NCI-H345 treated with DMSO at 0.1 percent for 48 hours (cell line): ENCODE data around the gene MGRN1.

Source experiments
- DNase-seq: peaks from one replicate; lab custom pipeline; 2025; ENCODE audit not compliant: unreplicated experiment; lab: John Stamatoyannopoulos, UW

The MGRN1 gene

GRCh38 chr16:4696905-4697847 lies 72.5 kb downstream of the MGRN1 start:
- DNase-seq: no peak

GRCh38 chr16:4697848-4698291 lies 73.2 kb downstream of the MGRN1 start:
- no peak for DNase-seq

- DNase-seq: no peak
Measured at GRCh38 chr16:4698321-4699045, 73.9 kb downstream of the MGRN1 start.

GRCh38 chr16:4699046-4699556 lies 74.5 kb downstream of the MGRN1 start:
- DNase-seq: no peak

- no peak for DNase-seq
Measured at GRCh38 chr16:4700380-4700996, 75.9 kb downstream of the MGRN1 start.

- no peak for DNase-seq
Measured at GRCh38 chr16:4700997-4701743, 76.5 kb downstream of the MGRN1 start.

GRCh38 chr16:4701791-4702465 lies 77.3 kb downstream of the MGRN1 start:
- no peak for DNase-seq

GRCh38 chr16:4702466-4702808 lies 77.8 kb downstream of the MGRN1 start:
- no peak for DNase-seq

GRCh38 chr16:4703906-4704305 lies 79.3 kb downstream of the MGRN1 start:
- no peak for DNase-seq

GRCh38 chr16:4704491-4704890 lies 79.9 kb downstream of the MGRN1 start:
- DNase-seq: no peak

- DNase-seq: no peak
Measured at GRCh38 chr16:4704913-4705312, 80.3 kb downstream of the MGRN1 start.

GRCh38 chr16:4706871-4707270 lies 82.2 kb downstream of the MGRN1 start:
- no peak for DNase-seq

- no peak for DNase-seq
Measured at GRCh38 chr16:4709481-4709880, 84.9 kb downstream of the MGRN1 start.

- no peak for DNase-seq
Measured at GRCh38 chr16:4713663-4714501, 89.3 kb downstream of the MGRN1 start.

GRCh38 chr16:4714996-4715395 lies 90.4 kb downstream of the MGRN1 start:
- DNase-seq: no peak

GRCh38 chr16:4718466-4718865 lies 93.8 kb downstream of the MGRN1 start:
- no peak for DNase-seq

GRCh38 chr16:4723071-4723767 lies 98.6 kb downstream of the MGRN1 start:
- no peak for DNase-seq

- no peak for DNase-seq
Measured at GRCh38 chr16:4724661-4725270, 100.1 kb downstream of the MGRN1 start.
